ENCODE data around the gene HDAC4.

Gene HDAC4

DNA sequence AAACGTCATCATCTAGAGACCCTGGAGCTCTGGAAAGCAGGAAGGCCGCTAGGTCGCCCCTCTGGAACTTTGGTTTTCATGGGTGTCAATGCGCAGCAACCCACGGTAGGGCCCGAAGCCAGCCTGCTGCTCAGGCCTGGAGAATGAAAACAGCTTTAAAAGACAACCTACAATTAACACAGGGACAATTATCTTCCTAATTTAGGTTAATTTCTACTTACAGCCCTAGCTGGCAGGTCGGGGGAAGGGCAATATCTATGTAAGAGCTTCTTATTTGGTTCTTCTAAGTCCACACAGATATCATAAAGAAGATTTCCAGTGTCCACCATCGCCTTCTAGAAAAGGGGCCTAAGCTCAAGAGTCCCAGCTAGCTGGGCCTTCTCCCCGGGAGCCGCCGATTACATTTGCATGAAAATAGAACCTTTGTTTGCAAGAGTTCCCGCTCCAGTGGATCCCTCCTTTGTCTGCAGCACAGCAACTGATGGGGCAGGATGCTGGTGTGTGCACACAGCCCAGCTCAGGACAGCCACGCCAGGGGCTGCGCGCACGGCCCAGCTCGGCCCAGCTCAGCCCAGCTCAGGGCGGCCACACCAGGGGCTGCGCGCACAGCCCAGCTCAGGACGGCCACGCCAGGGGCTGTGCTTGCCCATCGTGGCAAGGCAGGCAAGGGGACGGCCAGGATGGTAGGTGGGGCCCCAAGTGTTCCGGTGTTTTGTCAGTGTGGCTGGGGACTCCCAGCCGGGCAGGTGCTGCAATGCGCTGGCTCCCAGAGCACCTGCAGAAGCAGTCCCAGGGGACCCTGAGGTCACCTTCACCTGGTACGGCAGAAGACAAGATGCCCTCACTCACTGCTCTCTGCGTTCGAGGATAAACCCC lies 109.1 kb downstream of the HDAC4 start:
- no peak for DNase-seq

DNA sequence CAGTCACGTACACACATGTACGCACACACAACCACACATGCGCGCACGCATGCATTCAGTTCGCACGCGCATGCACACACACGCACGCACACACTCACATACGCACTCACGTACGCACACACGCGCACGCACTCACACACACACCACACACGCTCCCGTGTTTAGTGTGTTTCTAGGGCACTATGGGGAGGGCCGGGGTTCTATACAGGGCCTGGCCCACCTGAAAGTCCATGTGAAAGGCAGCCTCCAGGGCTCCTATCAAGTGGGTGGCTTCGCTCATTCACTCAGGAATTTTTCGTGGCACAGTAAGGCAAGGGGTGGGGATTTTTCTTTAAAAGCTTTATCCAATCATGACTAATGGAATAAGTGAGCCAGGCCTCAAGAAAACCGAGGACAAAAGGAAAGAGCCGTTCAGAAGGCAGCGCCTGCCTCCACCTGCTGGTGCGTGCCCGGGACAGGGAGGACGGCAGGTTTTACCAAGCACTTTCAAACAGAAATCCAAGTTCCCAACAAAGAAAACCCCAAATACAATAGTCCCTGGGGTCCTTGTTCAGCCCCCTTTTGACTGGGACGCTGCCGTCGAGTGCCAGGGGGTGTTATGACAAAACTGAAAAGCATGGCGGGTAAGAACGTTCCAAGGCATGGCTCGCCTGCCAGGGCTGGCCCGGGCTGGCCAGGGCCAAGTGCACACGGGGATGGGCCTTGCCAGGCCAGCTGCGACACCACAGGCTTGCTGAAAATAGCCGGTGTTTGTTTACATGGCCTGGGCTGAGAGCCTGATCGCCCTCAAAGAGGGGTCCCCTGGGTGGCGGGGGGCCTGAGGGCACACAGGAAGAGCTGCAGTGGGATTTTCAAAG lies 110.0 kb downstream of the HDAC4 start:
- no peak for DNase-seq

DNA sequence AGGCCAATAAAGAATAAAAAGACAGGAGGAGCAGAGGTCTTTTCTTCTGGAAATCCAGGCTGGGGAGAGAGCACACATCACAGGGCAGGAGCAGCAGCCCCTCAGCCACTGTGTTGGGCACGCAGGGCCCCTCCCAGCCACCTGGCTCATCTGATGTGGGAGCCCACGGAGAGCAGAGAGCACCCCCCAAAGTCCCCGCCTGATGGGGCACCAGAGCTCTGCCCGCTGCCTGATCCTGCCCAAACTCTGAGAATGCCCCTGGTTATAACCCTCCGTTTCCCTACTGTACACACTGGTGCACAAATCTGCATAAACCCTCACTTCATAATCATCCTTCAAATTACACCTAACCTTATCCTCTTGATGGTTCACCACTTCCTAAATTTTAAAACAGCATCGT lies 111.3 kb downstream of the HDAC4 start:
- no peak for DNase-seq

GRCh38 chr2:239288951-239289511 lies 111.8 kb downstream of the HDAC4 start:
- peak; percentile 77 for DNase-seq

GRCh38 chr2:239288237-239288636 lies 112.6 kb downstream of the HDAC4 start:
- DNase-seq, result no peak

- no peak for DNase-seq
Observed at GRCh38 chr2:239287461-239287860, 113.4 kb downstream of the HDAC4 start.

DNA sequence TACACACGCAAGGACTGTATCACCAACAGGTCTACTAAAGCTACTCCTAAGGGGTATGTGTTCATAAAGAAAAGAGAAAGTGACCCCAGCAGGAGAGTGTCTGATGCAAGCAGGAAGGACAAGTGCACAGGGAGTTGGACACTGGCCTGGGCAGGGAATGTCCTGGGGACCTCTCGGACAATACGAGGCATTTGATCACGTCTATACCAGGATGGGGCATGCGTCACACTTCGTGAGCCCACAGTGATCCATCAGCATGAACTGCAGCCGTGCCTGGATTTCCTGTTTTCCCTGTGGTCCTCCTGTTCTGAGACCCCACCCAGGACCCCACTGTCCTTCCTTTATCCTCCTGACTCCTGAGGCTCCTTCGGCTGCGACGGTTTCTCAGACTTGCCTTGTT lies 113.9 kb downstream of the HDAC4 start:
- DNase-seq, result no peak

- peak; percentile 44 for DNase-seq
Observed at GRCh38 chr2:239285932-239286230, 114.9 kb downstream of the HDAC4 start.

DNA sequence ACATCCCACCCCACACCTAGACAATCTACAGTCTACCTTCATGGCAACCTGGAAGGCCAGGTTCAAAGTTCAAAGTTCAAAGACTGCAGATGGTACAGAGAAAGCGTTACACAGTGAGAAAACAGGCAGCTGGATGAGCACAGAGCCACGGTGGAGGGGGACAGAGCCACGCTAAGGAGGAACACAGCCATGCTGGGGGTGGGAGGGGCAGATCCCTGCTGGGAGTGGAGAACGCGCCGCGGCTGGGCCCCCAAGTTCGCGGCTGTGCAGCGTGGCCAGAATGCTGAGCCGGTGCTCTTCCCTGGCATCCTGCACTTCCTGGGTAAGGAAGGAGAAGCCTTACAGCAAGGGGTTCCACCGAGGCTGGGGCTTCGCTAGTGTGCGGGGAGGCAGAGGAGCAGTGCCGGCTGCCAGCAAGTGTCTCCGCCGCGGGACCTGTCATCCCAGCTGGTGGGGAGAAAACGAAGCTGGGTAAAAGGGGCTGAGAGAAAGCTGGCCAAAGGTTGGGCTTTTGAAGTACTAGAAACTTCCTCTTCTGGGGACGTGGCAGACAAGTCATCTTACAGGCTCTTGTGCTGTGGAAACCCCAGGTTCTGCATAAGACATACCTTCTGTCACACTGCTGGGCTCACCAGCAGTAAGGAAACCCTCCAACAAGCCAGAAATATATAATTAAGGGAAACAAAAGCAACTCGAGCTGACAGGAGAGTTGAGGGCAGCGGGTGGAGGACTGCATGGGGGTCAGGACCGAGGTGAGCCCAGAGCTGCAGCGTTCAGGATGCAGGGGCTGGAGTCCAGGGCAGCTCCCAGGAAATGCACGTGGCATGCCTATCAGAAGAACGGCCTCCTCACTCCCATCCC lies 115.5 kb downstream of the HDAC4 start:
- DNase-seq, result peak; percentile 35

DNA sequence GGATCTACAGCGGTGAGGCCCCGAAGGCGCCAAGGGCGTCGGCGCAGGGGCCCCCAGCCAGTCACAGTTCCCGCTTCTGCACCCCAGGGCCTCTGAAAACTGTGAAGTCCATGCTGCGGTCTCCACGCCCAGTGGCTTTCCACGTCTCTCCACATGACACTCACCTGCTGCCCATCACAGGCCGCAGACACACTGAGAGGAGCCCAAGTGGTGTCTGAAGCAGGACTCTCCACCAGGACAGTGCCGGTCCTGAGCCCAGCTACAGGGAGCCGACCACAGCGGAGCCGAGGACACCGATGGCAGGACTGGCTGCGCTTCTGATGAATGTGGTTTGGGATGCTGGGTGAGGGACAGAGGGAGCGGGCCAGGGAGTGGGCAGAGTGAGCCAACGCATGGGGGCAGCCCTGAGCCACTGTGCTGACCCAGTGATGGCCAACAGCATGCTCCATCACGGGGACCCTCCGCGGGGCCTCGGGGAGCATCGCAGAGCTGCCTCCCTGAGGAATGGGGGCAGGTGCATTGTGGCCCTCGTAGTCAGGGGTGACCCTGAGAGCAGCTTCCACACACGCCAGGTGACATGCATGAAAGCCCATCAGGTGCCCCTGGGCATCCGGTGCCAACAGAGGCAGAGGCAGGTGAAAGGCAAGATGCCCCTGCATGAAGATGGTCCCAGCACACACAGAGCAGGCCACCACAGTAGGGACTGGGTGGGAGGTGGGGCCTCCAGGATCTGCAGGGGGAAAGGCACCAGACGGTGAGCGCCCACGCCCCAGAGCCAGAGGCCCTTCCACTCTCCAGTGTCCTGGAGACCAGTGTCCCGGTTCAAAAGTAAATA lies 116.6 kb downstream of the HDAC4 start:
- DNase-seq, result no peak

- DNase-seq, result no peak
Observed at GRCh38 chr2:239283288-239283945, 117.4 kb downstream of the HDAC4 start.

DNA sequence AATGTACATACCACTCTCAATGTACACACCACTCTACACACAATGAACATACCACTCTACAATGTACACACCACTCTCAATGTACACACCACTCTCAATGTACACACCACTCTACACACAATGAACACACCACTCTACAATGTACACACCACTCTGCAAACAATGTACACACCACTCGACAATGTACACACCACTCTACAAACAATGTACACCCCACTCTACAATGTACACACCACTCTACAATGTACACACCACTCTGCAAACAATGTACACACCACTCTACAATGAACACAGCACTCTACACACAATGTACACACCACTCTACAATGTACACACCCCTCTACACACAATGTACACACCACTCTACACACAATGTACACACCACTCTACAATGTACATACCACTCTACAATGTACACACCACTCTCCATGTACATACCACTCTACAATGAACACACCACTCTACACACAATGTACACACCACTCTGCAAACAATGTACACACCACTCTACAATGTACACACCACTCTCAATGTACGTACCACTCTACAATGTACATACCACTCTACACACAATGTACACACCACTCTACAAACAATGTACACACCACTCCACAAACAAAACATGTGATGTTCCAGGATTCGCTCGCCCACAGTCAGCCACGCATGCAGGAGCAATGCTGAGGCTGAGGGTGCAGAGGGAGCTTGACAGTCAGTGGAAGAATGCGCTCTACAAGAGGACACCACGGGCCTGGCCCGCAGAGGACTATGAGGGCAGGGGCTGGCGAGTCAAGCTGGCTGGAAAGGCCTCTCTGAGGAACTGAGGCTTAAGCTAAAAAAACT lies 118.2 kb downstream of the HDAC4 start:
- no peak for DNase-seq

DNA sequence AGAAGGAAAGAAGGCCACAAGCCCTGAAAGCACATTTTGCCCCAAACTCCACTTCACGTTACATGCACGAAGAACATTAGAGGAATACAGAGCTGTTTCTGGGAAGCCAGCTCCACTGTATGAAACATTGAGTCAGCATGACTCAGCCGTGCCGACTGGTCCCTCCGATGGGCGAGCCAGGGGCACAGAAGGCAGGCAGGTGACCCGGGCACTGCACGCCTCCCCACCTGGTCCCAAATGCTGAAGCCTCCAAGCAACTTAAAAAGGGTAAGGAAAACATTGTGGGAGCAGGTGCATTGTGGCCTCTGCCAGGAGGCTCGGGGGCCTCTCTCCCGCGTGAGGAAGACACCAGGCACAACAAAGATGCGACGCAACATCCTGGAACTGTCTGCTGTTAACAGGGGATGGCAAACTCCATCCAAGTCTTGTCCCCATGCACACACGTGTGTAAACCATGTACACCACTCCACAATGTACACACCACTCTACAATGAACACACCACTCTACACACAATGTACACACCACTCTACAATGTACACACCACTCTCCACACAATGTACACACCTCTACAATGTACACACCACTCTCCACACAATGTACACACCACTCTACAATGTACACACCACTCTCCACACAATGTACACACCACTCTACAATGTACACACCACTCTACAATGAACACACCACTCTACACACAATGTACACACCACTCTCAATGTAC lies 120.4 kb downstream of the HDAC4 start:
- peak; percentile 75 for DNase-seq

DNA sequence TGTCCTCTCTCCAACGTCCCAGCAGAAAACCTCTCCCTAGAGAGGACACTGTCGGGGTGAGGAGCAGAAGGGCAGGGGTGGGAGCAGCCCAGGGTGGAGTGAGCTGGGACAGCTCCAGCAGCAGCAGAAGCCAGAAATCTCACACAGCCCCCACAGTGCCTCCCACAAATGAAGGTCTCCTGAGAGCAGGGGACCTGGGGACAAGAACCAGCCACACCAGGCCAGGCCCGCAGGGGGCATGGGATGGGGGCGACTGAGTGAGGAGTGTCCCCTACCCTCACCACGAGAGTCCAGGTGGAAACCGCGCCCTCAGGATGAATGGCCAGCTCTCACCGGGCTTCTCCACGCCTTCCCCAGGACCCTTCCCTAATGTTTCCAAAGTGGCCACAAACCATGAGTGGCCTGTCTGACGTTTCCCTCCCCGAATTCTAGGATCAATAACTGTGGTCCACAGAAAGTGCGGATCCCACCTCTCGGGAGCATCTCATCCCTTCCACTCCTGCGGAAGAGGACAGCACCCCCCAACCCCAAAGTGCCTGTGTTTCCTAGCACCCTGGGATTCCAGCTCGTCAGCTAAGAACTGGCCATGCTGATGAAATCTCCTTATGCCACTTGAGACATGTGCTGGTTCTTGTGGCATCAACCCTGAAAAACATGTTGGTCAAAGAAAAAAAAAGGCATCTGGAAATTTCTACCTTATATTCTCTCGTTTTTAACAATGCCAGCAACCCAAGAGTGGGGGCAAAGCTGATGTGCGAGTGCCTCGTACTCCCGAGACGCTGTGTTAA lies 121.1 kb downstream of the HDAC4 start:
- no peak for DNase-seq

DNA sequence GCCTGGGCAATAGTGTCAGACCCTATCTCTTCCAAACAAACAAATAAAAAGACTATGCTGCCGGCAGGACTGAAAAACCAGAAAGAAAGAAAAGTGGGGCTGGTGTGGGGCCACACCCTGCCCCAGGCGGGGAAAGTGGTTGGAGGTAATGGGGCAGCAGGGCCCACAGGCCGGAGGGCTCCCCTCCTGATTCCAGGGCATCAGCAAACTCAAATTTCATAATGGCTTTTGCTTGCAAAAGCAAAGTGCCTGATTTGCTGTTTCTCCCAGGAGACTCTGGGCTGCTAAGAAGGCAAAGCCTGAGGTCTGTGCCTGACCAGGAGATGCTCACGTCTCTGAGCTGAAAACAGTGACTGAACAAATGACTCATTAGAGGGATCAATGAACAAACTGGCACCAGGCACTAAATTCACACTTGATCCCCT lies 121.9 kb downstream of the HDAC4 start:
- peak; percentile 39 for DNase-seq

GRCh38 chr2:239278361-239278760 lies 122.5 kb downstream of the HDAC4 start:
- DNase-seq, result no peak

DNA sequence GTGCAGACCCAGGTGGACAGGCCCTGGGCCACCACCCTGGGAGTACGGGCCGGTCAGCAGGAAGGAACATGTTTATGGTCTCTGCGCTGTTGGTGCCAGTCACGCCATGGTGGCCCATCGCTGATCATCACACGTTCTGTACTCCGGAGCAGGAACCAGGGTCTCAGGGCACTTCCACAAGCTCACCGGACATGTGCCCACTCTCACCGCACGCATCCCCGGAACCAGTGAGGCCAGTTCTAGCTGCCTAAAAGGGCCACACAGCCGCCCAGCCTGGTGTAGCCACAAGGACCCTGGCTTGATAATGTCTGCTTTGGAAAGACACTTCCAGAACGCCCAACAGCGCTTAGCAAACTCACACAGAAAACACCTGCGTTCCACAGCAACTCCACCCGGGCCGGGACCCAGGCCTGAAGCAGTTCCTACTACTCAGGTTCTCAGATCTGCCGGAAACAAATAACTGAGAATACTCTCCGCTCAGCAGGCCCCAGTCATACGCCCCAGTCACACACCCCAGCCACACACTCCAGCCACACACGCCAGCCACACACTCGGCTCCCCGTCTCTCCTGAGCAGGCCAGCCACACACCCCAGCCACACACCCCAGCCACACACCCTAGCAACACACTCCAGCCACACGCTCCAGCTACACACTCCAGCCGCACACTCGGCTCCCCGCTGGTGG lies 123.3 kb downstream of the HDAC4 start:
- no peak for DNase-seq

DNA sequence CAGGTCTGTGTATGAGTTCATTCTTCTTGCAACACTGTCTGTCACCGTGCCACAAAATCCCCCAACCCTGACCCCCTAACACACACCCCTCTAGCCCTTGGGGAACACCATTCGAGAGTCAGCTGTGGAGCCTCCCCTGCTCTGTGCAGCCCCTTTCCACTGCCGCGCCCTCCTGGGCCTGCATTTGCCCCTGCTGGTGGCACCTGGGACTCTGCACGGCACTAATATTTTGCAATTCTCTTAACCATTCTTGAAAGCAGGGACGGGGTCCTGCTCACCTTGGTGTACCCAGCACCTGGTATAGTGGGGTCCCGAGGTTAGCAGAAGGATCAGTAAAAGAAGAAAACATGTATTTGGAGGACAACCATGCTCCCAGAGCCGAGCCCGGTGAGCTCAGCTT lies 124.0 kb downstream of the HDAC4 start:
- no peak for DNase-seq

Measured in activated CD4-positive, alpha-beta T cell treated with anti-CD3 and anti-CD28 coated beads, Interleukin-10, Interleukin-2, amounts not matched to agents 100 ng/mL and 50 ng/mL, durations not matched to agents 16 hours and 8 hours (primary cell).